Fibroblast of pulmonary artery (primary cell): ENCODE measurements around the gene RER1.

Experiments
- DNase-seq: peaks from one replicate; pipeline ENCODE4 v3.0.0-alpha.2; 2010; ENCODE audit warnings: low read depth
- H3K4me3 ChIP-seq: replicated peaks from 2 replicates; pipeline ENCODE4 v1.5.1; 2011; ENCODE audit warnings: low read depth, mild to moderate bottlenecking, control low read depth, low read length, moderate library complexity
- TF ChIP-seq, protein P1 (sequence below): IDR thresholded peaks from 2 replicates; pipeline ENCODE4 v1.5.1; 2011; ENCODE audit warnings: mild to moderate bottlenecking, control low read depth, low read length, inconsistent platforms; ENCODE audit errors: missing control alignments

The RER1 gene

DNA sequence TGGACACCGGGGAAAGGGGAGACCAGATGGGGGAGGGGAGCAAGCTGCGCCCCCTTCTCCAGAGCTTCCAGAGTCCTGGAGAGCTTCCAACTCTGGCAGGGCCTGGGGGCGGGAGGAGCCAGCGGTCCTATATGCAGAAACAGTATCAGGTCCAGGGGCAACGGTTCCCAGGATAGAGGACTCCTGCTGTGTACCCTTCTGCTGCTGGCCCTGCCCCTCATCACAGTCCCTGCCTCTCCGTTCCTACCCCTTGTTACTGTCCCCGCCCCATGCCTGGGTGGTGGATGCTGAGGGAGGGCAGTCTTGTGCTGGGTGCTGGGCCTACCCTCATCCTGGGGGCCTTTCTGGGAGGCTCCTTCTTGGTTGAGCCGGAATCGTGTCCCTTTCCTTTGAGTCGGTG lies 39.9 kb downstream of the RER1 start:
- TF ChIP-seq, protein P1, sequence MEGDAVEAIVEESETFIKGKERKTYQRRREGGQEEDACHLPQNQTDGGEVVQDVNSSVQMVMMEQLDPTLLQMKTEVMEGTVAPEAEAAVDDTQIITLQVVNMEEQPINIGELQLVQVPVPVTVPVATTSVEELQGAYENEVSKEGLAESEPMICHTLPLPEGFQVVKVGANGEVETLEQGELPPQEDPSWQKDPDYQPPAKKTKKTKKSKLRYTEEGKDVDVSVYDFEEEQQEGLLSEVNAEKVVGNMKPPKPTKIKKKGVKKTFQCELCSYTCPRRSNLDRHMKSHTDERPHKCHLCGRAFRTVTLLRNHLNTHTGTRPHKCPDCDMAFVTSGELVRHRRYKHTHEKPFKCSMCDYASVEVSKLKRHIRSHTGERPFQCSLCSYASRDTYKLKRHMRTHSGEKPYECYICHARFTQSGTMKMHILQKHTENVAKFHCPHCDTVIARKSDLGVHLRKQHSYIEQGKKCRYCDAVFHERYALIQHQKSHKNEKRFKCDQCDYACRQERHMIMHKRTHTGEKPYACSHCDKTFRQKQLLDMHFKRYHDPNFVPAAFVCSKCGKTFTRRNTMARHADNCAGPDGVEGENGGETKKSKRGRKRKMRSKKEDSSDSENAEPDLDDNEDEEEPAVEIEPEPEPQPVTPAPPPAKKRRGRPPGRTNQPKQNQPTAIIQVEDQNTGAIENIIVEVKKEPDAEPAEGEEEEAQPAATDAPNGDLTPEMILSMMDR: no peak
- no peak for DNase-seq
- no peak overlapping the region for H3K4me3 ChIP-seq

DNA sequence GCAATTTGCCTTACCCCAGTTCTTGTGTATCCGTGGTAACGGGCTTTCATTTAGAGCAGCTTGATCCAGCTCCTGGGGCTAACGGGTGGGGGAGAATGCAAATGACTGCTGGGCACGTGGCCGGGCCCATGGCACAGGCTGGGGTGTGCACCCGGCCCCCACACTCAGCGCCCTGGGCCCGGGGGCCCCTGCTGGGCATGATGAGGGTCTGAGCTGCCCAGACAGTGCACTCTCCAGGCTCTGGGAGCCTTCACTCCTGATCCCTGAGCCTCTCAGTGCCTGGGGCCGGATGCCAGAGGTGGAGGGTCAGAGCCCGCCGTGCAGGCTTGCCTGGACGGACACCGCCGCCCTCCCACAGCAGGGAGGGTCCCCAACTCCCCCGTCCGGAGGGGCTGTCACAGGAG lies 40.8 kb downstream of the RER1 start:
- no peak overlapping the region for H3K4me3 ChIP-seq
- DNase-seq: no peak
- TF ChIP-seq, protein P1: no peak

DNA sequence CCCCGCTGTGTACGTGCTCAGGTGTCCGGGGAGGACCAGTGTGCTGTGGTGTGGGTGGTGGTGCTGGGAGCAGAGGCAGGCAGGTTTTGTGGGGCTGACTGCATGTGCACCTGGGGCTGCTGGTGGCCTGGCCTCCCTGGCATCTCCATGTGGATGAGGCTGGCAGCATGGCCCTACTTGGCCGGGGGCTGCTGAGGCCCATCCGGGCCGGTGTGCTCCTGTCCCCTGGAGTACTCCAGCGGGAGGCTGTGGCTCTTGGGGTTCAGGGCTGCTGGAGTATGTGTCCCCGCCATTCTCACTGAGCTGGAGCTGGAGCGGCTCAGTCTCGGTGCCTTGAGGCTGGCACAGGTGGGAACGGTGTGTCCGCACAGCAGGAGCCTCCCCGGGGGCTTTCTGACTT lies 41.6 kb downstream of the RER1 start:
- TF ChIP-seq, protein P1: no peak
- no peak for DNase-seq

DNA sequence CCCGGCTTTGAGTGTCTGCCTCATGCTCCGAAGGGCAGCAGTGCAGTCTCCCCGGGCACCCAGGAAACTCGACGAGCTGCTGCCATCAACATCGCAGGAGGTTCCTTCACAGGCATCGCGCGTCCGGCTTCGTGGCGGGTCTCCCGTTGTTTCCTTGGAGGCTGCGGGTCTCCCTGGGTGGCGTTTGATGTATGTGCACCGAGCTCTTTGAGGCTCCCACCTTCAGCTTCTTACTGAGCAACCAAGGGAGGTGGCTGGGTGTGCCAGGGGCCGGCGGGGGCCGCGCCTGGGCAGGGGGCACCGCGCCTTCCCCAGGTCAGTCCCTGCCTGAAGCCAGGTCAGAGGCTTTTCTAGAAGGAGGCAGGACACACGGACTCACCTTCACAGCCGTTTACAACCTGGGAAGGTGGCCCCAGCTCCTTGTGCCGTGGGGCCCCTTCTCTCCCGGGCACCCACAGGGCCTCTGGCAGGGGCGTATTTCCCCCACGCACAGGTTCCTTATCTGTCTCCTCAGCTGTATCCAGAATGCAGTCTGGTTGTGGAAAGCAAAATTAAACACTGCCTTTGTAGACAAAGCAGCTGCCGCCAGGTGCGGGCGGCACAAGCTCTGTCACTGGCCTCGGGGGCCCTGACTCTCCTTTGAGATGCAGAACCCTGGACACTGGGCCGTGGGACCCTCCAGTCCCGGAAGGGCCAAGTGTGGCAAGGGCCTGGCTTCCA lies 42.5 kb downstream of the RER1 start:
- TF ChIP-seq, protein P1: no peak
- H3K4me3 ChIP-seq: no peak overlapping the region
- no peak for DNase-seq

More for the DNA sequence above, 41.6 kb downstream of the RER1 start:
- H3K4me3 ChIP-seq: no peak overlapping the region

DNA sequence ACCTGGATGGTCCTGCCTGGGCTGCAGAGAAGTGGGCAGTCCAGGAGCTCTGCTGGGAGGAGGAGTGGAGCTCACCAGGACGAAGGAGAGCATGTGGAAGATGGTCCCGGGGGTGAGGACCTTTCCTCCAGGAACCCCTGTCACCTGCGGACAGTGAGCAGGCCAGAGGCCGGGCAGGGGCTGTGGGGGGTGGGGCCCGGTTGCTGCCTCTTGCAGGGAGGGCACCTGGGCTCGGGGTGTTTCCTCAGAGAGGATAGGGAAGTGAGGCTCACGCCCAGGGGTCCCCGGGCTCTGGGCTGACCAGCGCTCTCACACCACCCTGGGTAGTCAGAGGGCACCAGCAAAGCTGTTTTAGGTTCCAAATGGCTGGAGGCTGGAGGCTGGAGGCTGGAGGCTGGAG lies 43.5 kb downstream of the RER1 start:
- DNase-seq: no peak
- H3K4me3 ChIP-seq: no peak overlapping the region
- TF ChIP-seq, protein P1: no peak

DNA sequence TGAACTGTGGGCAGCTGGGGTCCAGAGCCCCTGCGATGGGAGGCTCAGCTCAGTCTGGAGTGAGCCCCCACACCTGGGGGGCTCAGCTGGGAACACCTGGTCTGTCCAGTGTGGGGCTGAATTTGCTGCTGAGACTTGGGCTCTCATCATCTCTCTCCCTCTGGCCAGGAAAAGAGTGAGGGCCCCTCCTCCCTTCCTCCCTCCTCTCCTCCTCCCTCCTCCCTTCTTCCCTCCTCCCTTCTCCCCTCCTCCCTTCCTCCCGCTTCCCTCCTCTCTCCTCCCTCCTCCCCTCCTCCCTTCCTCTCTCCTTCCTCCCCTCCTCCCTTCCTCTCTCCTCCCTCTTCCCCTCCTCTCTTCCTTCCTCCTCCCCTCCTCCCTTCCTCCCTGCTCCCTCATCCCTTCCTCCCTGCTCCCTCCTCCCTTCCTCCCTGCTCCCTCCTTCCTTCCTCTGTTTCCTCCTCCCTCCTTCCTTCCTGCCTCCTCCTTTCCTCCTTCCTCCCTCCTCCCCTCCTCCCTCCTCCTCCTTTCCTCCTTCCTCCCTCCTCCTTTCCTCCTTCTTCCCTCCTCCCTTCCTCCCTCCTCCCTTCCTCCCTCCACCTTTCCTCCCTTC lies 44.2 kb downstream of the RER1 start:
- DNase-seq: no peak
- no peak overlapping the region for H3K4me3 ChIP-seq
- TF ChIP-seq, protein P1: no peak

DNA sequence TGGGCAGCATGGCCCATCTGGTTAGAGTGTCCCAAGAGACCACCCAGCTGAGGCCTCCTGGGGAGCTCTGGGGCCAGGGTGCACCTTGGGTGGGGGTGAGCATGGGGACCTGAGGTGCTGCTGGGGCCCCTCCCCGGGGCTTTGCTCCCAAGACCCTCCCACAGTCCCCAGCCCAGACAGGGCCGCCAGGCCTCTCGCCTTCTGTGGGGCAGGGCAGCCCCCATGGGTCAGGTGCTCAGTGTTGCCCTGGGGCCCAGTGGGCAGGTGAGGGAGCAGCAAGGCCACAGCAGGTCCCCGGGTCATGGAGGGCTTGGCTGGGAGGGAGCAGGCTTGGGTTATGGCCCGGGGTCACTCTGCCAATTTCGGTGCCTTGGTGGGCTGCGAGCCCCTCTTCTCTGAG lies 45.2 kb downstream of the RER1 start:
- TF ChIP-seq, protein P1: no peak
- no peak overlapping the region for H3K4me3 ChIP-seq
- no peak for DNase-seq
